K562 (cell line): ENCODE results near the gene BGN. TPM values are rescaled to one million over a fixed set of nuclear protein-coding genes. Genes with fewer than 3 reads are reported as not detected.
A peak's percentile ranks its signal among the peaks of the same experiment; 100 is the strongest.

Source experiments
- ATAC-seq: fragments of 200-7000 bp; cut with Tn5 transposase; 3 replicates; pipeline ENCODE4 v1.9.1; 2020; ENCODE audit warnings: moderate library complexity
- BruUV-seq: library from RNA; stranded (reverse); fragments of 400-500 nt; replicated peaks from 2 replicates; lab custom pipeline; 2021; lab: Mats Ljungman, UMichigan
- CTCF ChIA-PET: fragments of 300-600 bp; formaldehyde crosslinking; extraction: SDS; loops from one replicate; lab custom pipeline; 2021; ENCODE audit warnings: low intra/inter-chr PET ratio; lab: Yijun Ruan, JAX
- POLR2A ChIA-PET: fragments of 300-600, 350-650 bp; sonication (Branson Sonifier 250); formaldehyde crosslinking; extraction: SDS; loops from one replicate; lab custom pipeline; 2021; ENCODE audit warnings: antibody characterized with exemption, inconsistent platforms; lab: Yijun Ruan, JAX
- DNase-seq, 4 experiments: peaks; one replicate each; pipeline versions ENCODE4 v3.0.0 to v3.0.0-alpha.2; 2011 to 2018; ENCODE audit warnings: low spot score in 3 of 4, mixed read lengths in 3 of 4; ENCODE audit errors: extremely low read depth in 1 of 4
- FAIRE-seq: peaks from 2 replicates; lab custom pipeline; 2011; peaks lifted over from hg19 to GRCh38; lab: Jason Lieb, UNC
- H2AFZ ChIP-seq: 2 replicates; pipeline ENCODE4 v1.6.0; 2011; ENCODE audit warnings: low read depth, low read length, control low read depth, inconsistent platforms
- H3K27ac ChIP-seq: fragments of 200-600 bp; 3 replicates; pipeline ENCODE4 v1.8.0; 2011; ENCODE audit warnings: low read depth, mild to moderate bottlenecking, control low read depth, inconsistent platforms, low read length, moderate library complexity, mixed read lengths; ENCODE audit errors: extremely low read depth
- H3K27me3 ChIP-seq, 2 experiments: fragments of 300-600 bp in 1 of 2; 2 replicates in 1 of 2; 3 replicates in 1 of 2; pipeline versions ENCODE4 v1.6.0 to v1.8.0; 2011; ENCODE audit warnings: inconsistent platforms in 2 of 2, low read length in 2 of 2, mild to moderate bottlenecking in 1 of 2, mixed read lengths in 1 of 2, moderate library complexity in 1 of 2; ENCODE audit not compliant: control insufficient read depth in 2 of 2, insufficient read depth in 2 of 2
- H3K36me3 ChIP-seq: fragments of 300-600 bp; 3 replicates; pipeline ENCODE4 v1.8.0; 2011; ENCODE audit warnings: mild to moderate bottlenecking, low read length, inconsistent platforms; ENCODE audit not compliant: control insufficient read depth, insufficient read depth
- H3K4me1 ChIP-seq, 2 experiments: fragments of 200-600 bp in 1 of 2; replicated peaks in 1 of 2; 2 replicates in 1 of 2; 3 replicates in 1 of 2; pipeline versions ENCODE4 v1.5.1 to v1.8.0; 2011; ENCODE audit warnings: inconsistent platforms in 2 of 2, low read length in 2 of 2, mild to moderate bottlenecking in 1 of 2, mixed read lengths in 1 of 2, moderate library complexity in 1 of 2; ENCODE audit not compliant: control insufficient read depth in 2 of 2, insufficient read depth in 2 of 2
- H3K4me2 ChIP-seq: 2 replicates; pipeline ENCODE4 v1.6.1; 2011; ENCODE audit warnings: low read length, control low read depth, inconsistent platforms, mixed read lengths; ENCODE audit not compliant: insufficient read depth
- H3K4me3 ChIP-seq: fragments of 200-600 bp; sonication (generic), shearing (Covaris generic); 2 replicates; pipeline ENCODE4 v1.5.1; 2016; ENCODE audit warnings: control low read depth, inconsistent platforms
- H3K79me2 ChIP-seq: fragments of 200-600 bp; 3 replicates; pipeline ENCODE4 v1.8.0; 2011; ENCODE audit warnings: low read length, inconsistent platforms; ENCODE audit not compliant: control insufficient read depth, insufficient read depth
- H3K9ac ChIP-seq, 2 experiments: 2 replicates each; pipeline versions ENCODE4 v1.6.0 to v1.6.1; 2011; ENCODE audit warnings: low read depth in 2 of 2, low read length in 2 of 2, control low read depth in 1 of 2, inconsistent platforms in 1 of 2, mild to moderate bottlenecking in 1 of 2, mixed read lengths in 1 of 2; ENCODE audit not compliant: insufficient read depth in 1 of 2
- H3K9me1 ChIP-seq: one replicate; pipeline ENCODE4 v1.6.0; 2011; ENCODE audit warnings: inconsistent platforms, mild to moderate bottlenecking, low read length, moderate library complexity; ENCODE audit not compliant: control insufficient read depth, insufficient read depth
- H3K9me3 ChIP-seq: replicated peaks from 2 replicates; pipeline ENCODE4 v1.5.1; 2011; ENCODE audit warnings: low read depth, low read length, inconsistent platforms; ENCODE audit not compliant: control insufficient read depth, insufficient read depth
- H4K20me1 ChIP-seq: replicated peaks from 2 replicates; pipeline ENCODE4 v1.6.1; 2011; ENCODE audit warnings: low read length, inconsistent platforms, mixed read lengths; ENCODE audit not compliant: control insufficient read depth, insufficient read depth
- BCOR ChIP-seq: fragments of 450-650 bp; IDR thresholded peaks from 2 replicates; pipeline ENCODE4 v1.6.1; 2016
- BRD9 ChIP-seq: fragments of 450-650 bp; IDR thresholded peaks from 2 replicates; pipeline ENCODE4 v1.6.1; 2018; ENCODE audit warnings: low read depth; ENCODE audit not compliant: partially characterized antibody
- DPF2 ChIP-seq: fragments of 450-650 bp; IDR thresholded peaks from 2 replicates; pipeline ENCODE4 v1.6.1; 2016
- ELF1 ChIP-seq: fragments of 200-800 bp; sonication (Bioruptor generic); IDR thresholded peaks from 2 replicates; pipeline ENCODE4 v1.6.1; 2016; ENCODE audit warnings: missing genetic modification characterization, missing compliant biosample characterization
- NFIX ChIP-seq: fragments of 250-450 bp; sonication (Bioruptor Pico); IDR thresholded peaks from 2 replicates; pipeline ENCODE4 v1.4.0; 2020; ENCODE audit warnings: low read depth, mild to moderate bottlenecking, moderate library complexity
- POLR2G ChIP-seq: fragments of 200-400 bp; formaldehyde crosslinking; IDR thresholded peaks from 2 replicates; pipeline ENCODE4 v1.6.1; 2017; ENCODE audit warnings: low read depth, mild to moderate bottlenecking, antibody characterized with exemption, low read length, moderate library complexity
- PPARD ChIP-seq: fragments of 250-450 bp; sonication (Bioruptor Pico); IDR thresholded peaks from 2 replicates; pipeline ENCODE4 v1.8.0; 2022; ENCODE audit warnings: inconsistent platforms, mild to moderate bottlenecking, moderate library complexity
- RBM25 ChIP-seq: fragments of 200-400 bp; formaldehyde crosslinking; IDR thresholded peaks from 2 replicates; pipeline ENCODE4 v1.6.1; 2018; ENCODE audit warnings: low read length, low read depth, moderate library complexity; ENCODE audit not compliant: severe bottlenecking
- SMARCE1 ChIP-seq: fragments of 450-650 bp; IDR thresholded peaks from 2 replicates; pipeline ENCODE4 v1.7.1; 2016; ENCODE audit warnings: mild to moderate bottlenecking
- ZFP36 ChIP-seq: fragments of 150-350 bp; IDR thresholded peaks from 2 replicates; pipeline ENCODE4 v1.6.1; 2018; ENCODE audit warnings: low read length, low read depth; ENCODE audit not compliant: partially characterized antibody
- ZNF717 ChIP-seq: fragments of 250-450 bp; sonication (Bioruptor Pico); IDR thresholded peaks from 2 replicates; pipeline ENCODE4 v1.5.0; 2021
- WGBS: fragments of 100-300 bp; shearing (Covaris generic); methylation state at CpG from one replicate; pipeline ENCODE4 v1.1.6; 2016; ENCODE audit warnings: low coverage, mixed read lengths; ENCODE audit not compliant: insufficient coverage; ENCODE audit errors: missing lambda C conversion rate; 5-methylcytosine and 5-hydroxymethylcytosine counted together
- in situ Hi-C: fragments of 300-500 bp; cut with MboI; formaldehyde crosslinking; loops from 4 replicates; pipeline ENCODE4 v1.15.0; 2018; ENCODE audit warnings: inconsistent platforms, mixed read lengths
- intact Hi-C: fragments of 100-400 bp; cut with micrococcal nuclease; formaldehyde crosslinking; loops from 2 replicates; pipeline ENCODE4 v1.14.2; 2022
- polyA plus RNA-seq, 8 experiments: library from polyadenylated mRNA; depleted of rRNA in 4 of 8; stranded (reverse) in 5 of 8; unstranded in 3 of 8; fragments of >200 nt; fragmentation: Nextera tagmentation in 2 of 8; fragmentation: Illumina TruSeq in 1 of 8; extraction: Ambion mirVana in 2 of 8; extraction: Trizol in 1 of 8; gene quantifications; 2 replicates each; pipeline versions ENCODE4 v1.2.1 to v1.2.3, GENCODE V29; 2011 to 2014; ENCODE audit warnings: inconsistent platforms in 1 of 8, missing spikeins in 1 of 8
- total RNA-seq, 7 experiments: library from RNA; depleted of rRNA in 6 of 7; stranded (reverse); fragments of >200 nt in 6 of 7; fragmentation: Illumina TruSeq in 2 of 7; extraction: Trizol in 2 of 7; gene quantifications; 2 replicates each; pipeline versions ENCODE4 v1.2.1 to v1.2.3, GENCODE V29; 2011 to 2021; ENCODE audit warnings: low replicate concordance in 1 of 7

BGN gene
- total and polyA plus RNA-seq, 9 of the 15 experiments (the other 6 are each of a cell fraction or from before 2014, with no cell fraction given) = 0.11 TPM; not detected in 8

DNA sequence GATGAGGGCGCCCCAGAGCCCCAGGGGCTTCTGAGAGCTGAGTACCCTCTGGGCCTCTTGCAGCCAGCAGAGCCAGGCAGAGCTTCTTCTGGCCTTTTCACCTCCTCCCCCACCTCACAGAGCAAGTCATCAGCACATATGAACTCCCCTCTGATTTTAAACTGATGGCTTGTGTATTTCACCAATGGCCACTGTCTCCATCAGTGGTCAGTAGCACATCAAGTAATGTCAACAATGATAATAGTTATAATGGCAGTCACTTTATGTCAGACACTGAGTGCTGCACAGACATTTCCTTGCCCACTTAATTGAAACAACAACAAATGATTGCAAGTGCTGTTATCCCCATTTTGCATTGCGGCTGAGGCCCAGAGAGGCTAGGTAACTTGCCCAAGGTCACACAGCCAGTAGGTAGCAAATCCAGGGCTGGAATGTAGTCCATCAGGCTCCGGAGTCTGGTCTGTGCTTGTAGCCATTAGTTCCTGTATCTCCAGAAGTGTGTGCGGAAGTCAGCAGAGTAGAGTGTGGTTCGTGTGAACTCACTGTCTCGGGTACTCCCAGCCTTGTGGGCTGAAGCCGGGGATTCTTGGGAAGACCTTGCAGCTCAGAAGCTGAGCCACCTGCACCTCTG is 25.6 kb downstream of the BGN start:
- H2AFZ ChIP-seq = no peak overlapping the region
- H3K27ac ChIP-seq = no peak overlapping the region
- no peaks in the 10 kb centered on the region for H3K79me2 ChIP-seq
- H3K9me1 ChIP-seq = no peaks in the 10 kb centered on the region
- in situ Hi-C loops (no loop called here), intact Hi-C loops (no loop called here)
- H3K27me3 ChIP-seq = peaks cover 11 to 46% of the 10 kb centered on the region in 2 experiments; a peak in 4 of 5 replicates
- ATAC-seq (no peak), DNase-seq (no peak), FAIRE-seq (no peak)
- H3K4me3 ChIP-seq = no peak overlapping the region
- H4K20me1 ChIP-seq = no peaks in the 10 kb centered on the region
- no TSS peak for BruUV-seq
- H3K4me1 ChIP-seq = peaks cover 0 to 6% of the 10 kb centered on the region in 2 experiments; a peak in 2 of 5 replicates
- no peaks in the 10 kb centered on the region for H3K36me3 ChIP-seq
- no peak for TF ChIP-seq PPARD (CRISPR knock-in tag)
- peak; percentile 80 for TF ChIP-seq ZFP36
- TF ChIP-seq SMARCE1 = no peak
- TF ChIP-seq RBM25 = peak; percentile 90
- TF ChIP-seq DPF2 = no peak
- no peak for TF ChIP-seq BRD9
- TF ChIP-seq ELF1 = 0 out of 2 replicates have a peak, but pooled peaks have one; percentile 15
- no peak for TF ChIP-seq NFIX (CRISPR knock-in tag)
- no peak for TF ChIP-seq POLR2G
- TF ChIP-seq ZNF717 (CRISPR knock-in tag) = no peak
- TF ChIP-seq BCOR = peak; percentile 63; the same call in 1 of the 2 replicates
- H3K4me2 ChIP-seq = no peak overlapping the region
- H3K9me3 ChIP-seq = no peaks in the 10 kb centered on the region
- no peak overlapping the region for H3K9ac ChIP-seq
- ChIA-PET CTCF (no interaction called here), POLR2A (interaction anchor here (0.7 kb wide), 1 partner anchor 51 kb away, joined by 3 read pairs; no protein-coding TSS in a partner anchor)
- 6% methylated on average over 6 of the region's 7 CpGs for WGBS
